GM21390 (cell line): ENCODE results near the gene HS2ST1.

Experiments used
- ATAC-seq: cut with Tn5 transposase; IDR thresholded peaks from one replicate; pipeline ENCODE4 v1.9.1; 2021; ENCODE audit not compliant: unreplicated experiment

The HS2ST1 gene

GRCh38 chr1:87104945-87105344 is 190.5 kb downstream of the HS2ST1 start:
- no peak for ATAC-seq

- peak; percentile 64 for ATAC-seq
These were observed 191.7 kb downstream of the HS2ST1 start for GRCh38 chr1:87106144-87106543.

- ATAC-seq: no peak
These were observed 192.4 kb downstream of the HS2ST1 start for GRCh38 chr1:87106867-87107266.

GRCh38 chr1:87108228-87108627 is 193.8 kb downstream of the HS2ST1 start:
- ATAC-seq: no peak

GRCh38 chr1:87108814-87109411 is 194.5 kb downstream of the HS2ST1 start:
- no peak for ATAC-seq

GRCh38 chr1:87111659-87112371 is 197.4 kb downstream of the HS2ST1 start:
- ATAC-seq: no peak

- no peak for ATAC-seq
These were observed 198.9 kb downstream of the HS2ST1 start for GRCh38 chr1:87113313-87113712.

GRCh38 chr1:87115317-87115890 is 201.0 kb downstream of the HS2ST1 start:
- no peak for ATAC-seq

GRCh38 chr1:87115891-87116290 is 201.5 kb downstream of the HS2ST1 start:
- no peak for ATAC-seq

GRCh38 chr1:87117761-87118368 is 203.4 kb downstream of the HS2ST1 start:
- no peak for ATAC-seq

- no peak for ATAC-seq
These were observed 205.2 kb downstream of the HS2ST1 start for GRCh38 chr1:87119541-87120140.

- no peak for ATAC-seq
These were observed 206.3 kb downstream of the HS2ST1 start for GRCh38 chr1:87120779-87121178.

- no peak for ATAC-seq
These were observed 207.3 kb downstream of the HS2ST1 start for GRCh38 chr1:87121711-87122163.

- no peak for ATAC-seq
These were observed 207.8 kb downstream of the HS2ST1 start for GRCh38 chr1:87122243-87122642.

GRCh38 chr1:87123610-87124009 is 209.2 kb downstream of the HS2ST1 start:
- ATAC-seq: no peak

- ATAC-seq: no peak
These were observed 212.6 kb downstream of the HS2ST1 start for GRCh38 chr1:87126886-87127505.

- ATAC-seq: no peak
These were observed 213.1 kb downstream of the HS2ST1 start for GRCh38 chr1:87127581-87127980.

GRCh38 chr1:87129038-87129437 is 214.6 kb downstream of the HS2ST1 start:
- ATAC-seq: no peak

- no peak for ATAC-seq
These were observed 215.2 kb downstream of the HS2ST1 start for GRCh38 chr1:87129606-87130005.

- ATAC-seq: no peak
These were observed 216.0 kb downstream of the HS2ST1 start for GRCh38 chr1:87130438-87130837.

GRCh38 chr1:87131809-87132283 is 217.4 kb downstream of the HS2ST1 start:
- ATAC-seq: peak; percentile 98
